Small intestine (tissue), 7 donors: ENCODE measurements around the gene CCNY. TPM values are rescaled to one million over a fixed set of nuclear protein-coding genes. Genes with fewer than 3 reads are reported as not detected.

Experiments used
- DNase-seq, 2 donors: peaks; one replicate each; pipeline versions ENCODE4 v3.0.0 to v3.0.0-alpha.2; 2013
- FAIRE-seq: peaks from 2 replicates; lab custom pipeline; 2012; peaks lifted over from hg19 to GRCh38; lab: Jason Lieb, UNC
- H3K27ac ChIP-seq, 3 donors: one replicate each; pipeline ENCODE4 v1.5.1; 2013; ENCODE audit warnings: low read length in 2 of 3, mild to moderate bottlenecking in 2 of 3, control low read depth in 1 of 3, inconsistent platforms in 1 of 3, low read depth in 1 of 3, moderate library complexity in 1 of 3
- H3K27me3 ChIP-seq, 3 donors: one replicate each; pipeline ENCODE4 v1.6.1; 2013; ENCODE audit warnings: low read length in 3 of 3, inconsistent platforms in 1 of 3; ENCODE audit not compliant: control insufficient read depth in 3 of 3, insufficient read depth in 3 of 3
- H3K36me3 ChIP-seq, 3 donors: one replicate each; pipeline ENCODE4 v1.6.1; 2013; ENCODE audit warnings: low read length in 3 of 3, inconsistent platforms in 1 of 3, low read depth in 1 of 3, mild to moderate bottlenecking in 1 of 3, moderate library complexity in 1 of 3; ENCODE audit not compliant: control insufficient read depth in 3 of 3, insufficient read depth in 2 of 3
- H3K4me1 ChIP-seq, 3 donors: one replicate each; pipeline ENCODE4 v1.6.1; 2013; ENCODE audit warnings: low read length in 2 of 3, inconsistent platforms in 1 of 3, low read depth in 1 of 3, mild to moderate bottlenecking in 1 of 3, moderate library complexity in 1 of 3; ENCODE audit not compliant: control insufficient read depth in 3 of 3, insufficient read depth in 2 of 3
- H3K4me3 ChIP-seq, 3 donors: one replicate each; pipeline ENCODE4 v1.5.1; 2013; ENCODE audit warnings: low read length in 3 of 3, control low read depth in 1 of 3, inconsistent platforms in 1 of 3, low read depth in 1 of 3, mild to moderate bottlenecking in 1 of 3, moderate library complexity in 1 of 3
- H3K9me3 ChIP-seq, 2 donors: one replicate each; pipeline ENCODE4 v1.6.1; 2013; ENCODE audit warnings: low read depth in 1 of 2, low read length in 1 of 2; ENCODE audit not compliant: control insufficient read depth in 2 of 2, insufficient read depth in 1 of 2
- WGBS, 3 donors: extraction: QIAGEN DNeasy Blood & Tissue Kit; methylation state at CpG; one replicate each; pipeline ENCODE4 v1.1.7; 2013; 5-methylcytosine and 5-hydroxymethylcytosine counted together
- polyA plus RNA-seq, 4 donors: library from polyadenylated mRNA; stranded (reverse) in 3 of 4; unstranded in 1 of 4; fragments of 200-250 nt in 3 of 4; fragments of 120-200 nt in 1 of 4; gene quantifications; one replicate each; pipeline versions ENCODE4 v1.2.1 to v1.2.3, GENCODE V29; 2013
- donor health status: healthy with polysubstance abuse.
- donor health status: control.
- donor health status: control.
- donor health status: Bipolar disorder and iron deficiency.
- donor health status: healthy.

Gene CCNY
- polyA plus RNA-seq, 4 donors: 26.7 to 50.2 (median 32.3) TPM

DNA sequence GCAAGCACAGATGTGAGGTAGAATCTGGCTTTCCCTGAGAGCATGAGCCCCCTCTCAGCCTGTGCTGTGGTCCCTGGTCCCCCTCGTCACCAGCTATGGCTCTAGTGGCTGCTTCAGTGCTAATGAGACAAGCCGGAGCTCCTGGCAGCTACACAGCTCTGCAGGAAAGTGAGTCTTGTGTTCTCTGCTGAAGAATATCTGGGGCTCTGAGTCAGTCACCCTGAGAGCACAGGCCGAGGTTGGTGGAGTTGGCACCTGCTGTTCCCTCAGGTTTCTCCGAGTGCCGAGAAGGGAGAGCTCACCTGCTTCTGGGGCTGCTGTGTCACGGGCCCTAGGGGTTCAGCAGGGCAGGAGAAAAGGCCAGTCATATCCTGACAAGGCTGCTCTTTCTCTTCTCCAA, 231.6 kb downstream of the CCNY start:
- Histone ChIP-seq H3K4me3 (no peak overlapping the region), H3K27me3 (no peaks in the 10 kb centered on the region), H3K36me3 (peaks cover 0 to 55% (median 10%) of the 10 kb centered on the region in 3 donors), H3K27ac (no peak overlapping the region), H3K9me3 (no peaks in the 10 kb centered on the region), H3K4me1 (no peaks in the 10 kb centered on the region)
- DNase-seq: no peak
- no peak for FAIRE-seq
- WGBS, 3 donors: 93 to 95% (median 93%) methylated on average over 6 of the region's 6 CpGs

DNA sequence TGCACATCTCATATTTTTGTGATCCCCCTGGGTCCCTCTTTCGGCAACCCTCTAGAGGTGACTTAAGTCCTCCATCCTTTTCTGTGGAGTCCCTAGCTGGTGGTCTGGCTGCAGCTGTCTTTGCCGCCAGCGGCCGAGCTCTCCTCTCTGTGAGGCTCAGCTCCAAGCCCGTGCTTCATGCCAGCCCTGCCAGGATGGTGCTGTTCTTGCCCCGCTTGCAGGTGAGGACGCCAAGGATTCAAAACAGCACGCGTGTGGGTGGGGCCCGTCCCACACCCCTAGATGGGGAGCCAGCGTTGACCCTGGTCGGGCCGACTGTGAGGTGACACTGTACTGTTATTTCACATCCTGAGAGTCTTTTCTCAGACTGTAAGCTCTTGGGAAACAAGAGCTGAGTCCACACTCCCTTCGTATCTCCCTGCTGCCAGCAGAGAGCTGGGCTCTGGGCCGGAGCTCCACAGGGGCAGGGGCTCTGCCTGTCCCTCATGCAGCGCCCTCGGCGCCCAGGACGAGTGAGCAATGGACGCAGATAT, 232.2 kb downstream of the CCNY start:
- peaks cover 0 to 61% (median 10%) of the 10 kb centered on the region in 3 donors for H3K36me3 ChIP-seq
- no peak for FAIRE-seq

GRCh38 chr10:35569111-35569707, 232.9 kb downstream of the CCNY start:
- FAIRE-seq (no peak), DNase-seq (no peak)
- H3K9me3 ChIP-seq: no peaks in the 10 kb centered on the region
- H3K36me3 ChIP-seq: peaks cover 0 to 60% (median 10%) of the 10 kb centered on the region in 3 donors
- 86 to 95% (median 94%) methylated on average over 19 of the region's 19 CpGs for WGBS, 3 donors
- H3K27ac ChIP-seq: no peak overlapping the region
- H3K4me3 ChIP-seq: no peak overlapping the region
- H3K27me3 ChIP-seq: no peaks in the 10 kb centered on the region
- H3K4me1 ChIP-seq: no peaks in the 10 kb centered on the region

More for the DNA sequence above, 232.2 kb downstream of the CCNY start:
- Histone ChIP-seq H3K9me3 (no peaks in the 10 kb centered on the region), H3K27ac (no peak overlapping the region), H3K27me3 (no peaks in the 10 kb centered on the region), H3K4me3 (no peak overlapping the region), H3K4me1 (no peaks in the 10 kb centered on the region)
- WGBS, 3 donors: 91 to 97% (median 94%) methylated on average over 20 of the region's 20 CpGs
- no peak for DNase-seq

DNA sequence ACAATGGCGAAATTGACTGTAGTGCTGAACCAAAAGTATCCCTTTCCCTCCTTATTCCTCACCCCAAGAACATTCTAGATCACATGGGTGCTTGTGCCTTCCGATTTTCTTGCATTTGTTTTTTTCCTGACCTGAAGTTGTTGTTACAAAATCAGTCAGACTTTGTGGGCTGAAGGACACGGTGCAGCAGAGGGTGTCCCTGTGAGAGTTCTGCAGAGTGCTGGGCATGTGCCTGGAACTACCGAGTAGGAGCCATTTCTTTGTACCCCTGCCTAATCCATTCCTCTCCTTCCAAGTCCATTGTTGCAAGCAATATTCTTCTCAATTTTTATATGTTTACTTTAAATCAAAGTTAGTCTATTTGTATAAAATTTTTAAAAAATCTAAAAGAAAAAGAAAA, 233.5 kb downstream of the CCNY start:
- FAIRE-seq: no peak

GRCh38 chr10:35570397-35570796, 234.1 kb downstream of the CCNY start:
- Histone ChIP-seq H3K36me3 (peaks cover 0 to 57% (median 10%) of the 10 kb centered on the region in 3 donors), H3K27ac (no peak overlapping the region)
- 79 to 88% (median 87%) methylated on average over 1 of the region's 1 CpG for WGBS, 3 donors

More for the DNA sequence above, 233.5 kb downstream of the CCNY start:
- Histone ChIP-seq H3K36me3 (peaks cover 0 to 59% (median 10%) of the 10 kb centered on the region in 3 donors), H3K4me3 (no peak overlapping the region), H3K4me1 (no peaks in the 10 kb centered on the region), H3K27ac (no peak overlapping the region), H3K27me3 (no peaks in the 10 kb centered on the region), H3K9me3 (no peaks in the 10 kb centered on the region)
- 91 to 94% (median 92%) methylated on average over 4 of the region's 4 CpGs for WGBS, 3 donors
- DNase-seq: no peak

DNA sequence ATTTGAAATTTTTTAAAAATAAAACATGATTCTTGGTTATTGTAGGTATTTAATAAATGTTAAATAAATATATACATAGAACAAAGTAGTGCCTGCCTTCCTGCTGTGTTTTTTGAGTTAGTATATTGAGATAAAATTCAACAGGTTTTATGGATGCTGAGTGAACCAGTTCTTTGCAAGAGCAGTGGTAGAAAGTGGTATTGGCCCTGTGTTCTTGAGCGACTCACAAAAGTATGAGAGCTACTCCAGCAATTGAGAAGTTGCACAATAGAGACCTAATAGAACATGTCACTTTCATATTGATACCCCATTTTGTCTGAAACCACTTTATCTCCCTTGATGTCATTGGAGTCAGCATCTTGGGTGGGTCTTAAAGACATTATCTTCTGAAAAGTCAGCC, 236.3 kb downstream of the CCNY start:
- Histone ChIP-seq H3K36me3 (peaks cover 0 to 44% (median 3%) of the 10 kb centered on the region in 3 donors), H3K9me3 (peaks cover 0 to 5% of the 10 kb centered on the region in 2 donors), H3K4me1 (no peaks in the 10 kb centered on the region), H3K27ac (no peak overlapping the region), H3K4me3 (no peak overlapping the region), H3K27me3 (no peaks in the 10 kb centered on the region)
- no peak for FAIRE-seq
- WGBS, 3 donors: 100% methylated on average over 1 of the region's 1 CpG
- no peak for DNase-seq

More at GRCh38 chr10:35570397-35570796, 234.1 kb downstream of the CCNY start:
- no peaks in the 10 kb centered on the region for H3K9me3 ChIP-seq
- FAIRE-seq (no peak), DNase-seq (no peak)
- no peaks in the 10 kb centered on the region for H3K4me1 ChIP-seq
- no peaks in the 10 kb centered on the region for H3K27me3 ChIP-seq
- H3K4me3 ChIP-seq: no peak overlapping the region

GRCh38 chr10:35573796-35574195, 237.5 kb downstream of the CCNY start:
- no peak overlapping the region for H3K27ac ChIP-seq
- WGBS, 3 donors: 90 to 97% (median 95%) methylated on average over 1 of the region's 1 CpG
- no peaks in the 10 kb centered on the region for H3K4me1 ChIP-seq
- DNase-seq (no peak), FAIRE-seq (no peak)
- H3K9me3 ChIP-seq: peaks cover 0 to 5% of the 10 kb centered on the region in 2 donors
- no peak overlapping the region for H3K4me3 ChIP-seq
- H3K27me3 ChIP-seq: no peaks in the 10 kb centered on the region
- peaks cover 0 to 33% (median 2%) of the 10 kb centered on the region in 3 donors for H3K36me3 ChIP-seq

- no peak overlapping the region for H3K4me3 ChIP-seq
- 83 to 87% (median 86%) methylated on average over 9 of the region's 9 CpGs for WGBS, 3 donors
- H3K9me3 ChIP-seq: peaks cover 0 to 5% of the 10 kb centered on the region in 2 donors
- DNase-seq: no peak
- no peak for FAIRE-seq
- peaks cover 0 to 26% (median 2%) of the 10 kb centered on the region in 3 donors for H3K36me3 ChIP-seq
- H3K4me1 ChIP-seq: no peaks in the 10 kb centered on the region
- no peaks in the 10 kb centered on the region for H3K27me3 ChIP-seq
- H3K27ac ChIP-seq: no peak overlapping the region
These were observed 238.6 kb downstream of the CCNY start for GRCh38 chr10:35574924-35575352.
